B cell (primary cell): ENCODE measurements around the gene ORC2. TPM values are rescaled to one million over a fixed set of nuclear protein-coding genes. Genes with fewer than 3 reads are reported as not detected.

Source experiments
- ATAC-seq: fragments of 200-7000 bp; cut with Tn5 transposase; one replicate; pipeline ENCODE4 v1.10.0; 2021; ENCODE audit warnings: low read depth, mild to moderate bottlenecking, moderate number of reproducible peaks, moderate library complexity
- CTCF ChIA-PET: fragments of 350-600 bp; sonication (Branson Sonifier 250); formaldehyde crosslinking; loops from one replicate; lab custom pipeline; 2021; ENCODE audit warnings: antibody characterized with exemption, inconsistent platforms; lab: Charles Lee
- POLR2A ChIA-PET: fragments of 350-600 bp; sonication (Branson Sonifier 250); formaldehyde crosslinking; loops from one replicate; lab custom pipeline; 2021; ENCODE audit warnings: antibody characterized with exemption; lab: Charles Lee
- DNase-seq: peaks from one replicate; pipeline ENCODE4 v3.0.0; 2013
- H2AFZ ChIP-seq: 2 replicates; pipeline ENCODE4 v1.6.1; 2012; ENCODE audit warnings: mild to moderate bottlenecking, low read depth, low read length; ENCODE audit not compliant: insufficient read depth, poor library complexity, severe bottlenecking
- H3K27ac ChIP-seq, 2 donors: 1 replicate in 1 of 2; 2 replicates in 1 of 2; pipeline ENCODE4 v1.5.1; 2012 to 2013; ENCODE audit warnings: low read length in 2 of 2, mild to moderate bottlenecking in 2 of 2, moderate library complexity in 1 of 2
- H3K27me3 ChIP-seq, 4 experiments: fragments of 200-600 bp in 1 of 4; sonication (generic) in 1 of 4; replicated peaks in 1 of 4; 1 replicate in 2 of 4; 2 replicates in 2 of 4; pipeline versions ENCODE4 v1.6.1 to v1.7.0; 2013 to 2016; ENCODE audit warnings: low read length in 3 of 4, mild to moderate bottlenecking in 2 of 4, mixed read lengths in 1 of 4, moderate library complexity in 1 of 4; ENCODE audit not compliant: insufficient read depth in 4 of 4, control insufficient read depth in 3 of 4; ENCODE audit errors: control extremely low read depth in 1 of 4
- H3K36me3 ChIP-seq, 2 experiments: replicated peaks in 1 of 2; 1 replicate in 1 of 2; 2 replicates in 1 of 2; pipeline versions ENCODE4 v1.6.1 to v1.7.1; 2013; ENCODE audit warnings: low read length in 1 of 2; ENCODE audit not compliant: insufficient read depth in 2 of 2, control insufficient read depth in 1 of 2; ENCODE audit errors: control extremely low read depth in 1 of 2, extremely low read depth in 1 of 2
- H3K4me1 ChIP-seq, 2 donors: fragments of 200-600 bp in 1 of 2; sonication (generic) in 1 of 2; 1 replicate in 1 of 2; 2 replicates in 1 of 2; pipeline versions ENCODE4 v1.5.1 to v1.6.1; 2013 to 2017; ENCODE audit warnings: low read length in 2 of 2; ENCODE audit not compliant: control insufficient read depth in 2 of 2, insufficient read depth in 2 of 2
- H3K4me2 ChIP-seq: replicated peaks from 2 replicates; pipeline ENCODE3; 2012; ENCODE audit warnings: mild to moderate bottlenecking, low read depth, low read length; ENCODE audit not compliant: poor library complexity, severe bottlenecking
- H3K4me3 ChIP-seq, 5 experiments: fragments of 200-600 bp in 1 of 5; sonication (generic) in 1 of 5; 1 replicate in 3 of 5; 2 replicates in 2 of 5; pipeline versions ENCODE4 v1.5.1 to v1.7.0; 2011 to 2016; ENCODE audit warnings: low read length in 4 of 5, mild to moderate bottlenecking in 4 of 5, low read depth in 2 of 5, control low read depth in 1 of 5, moderate library complexity in 1 of 5; ENCODE audit not compliant: insufficient read depth in 1 of 5; ENCODE audit errors: control extremely low read depth in 1 of 5, extremely low read depth in 1 of 5
- H3K79me2 ChIP-seq: fragments of 200-600 bp; sonication (generic); one replicate; pipeline ENCODE4 v1.6.0; 2016; ENCODE audit warnings: low read length; ENCODE audit not compliant: control insufficient read depth, insufficient read depth
- H3K9ac ChIP-seq: fragments of 200-600 bp; sonication (generic); 2 replicates; pipeline ENCODE4 v1.6.1; 2017; ENCODE audit warnings: mild to moderate bottlenecking, low read length, moderate library complexity
- H3K9me3 ChIP-seq, 3 donors: one replicate each; pipeline versions ENCODE4 v1.6.1 to v1.7.1; 2013; ENCODE audit warnings: low read length in 2 of 3; ENCODE audit not compliant: control insufficient read depth in 2 of 3, insufficient read depth in 1 of 3; ENCODE audit errors: control extremely low read depth in 1 of 3
- H4K20me1 ChIP-seq: 2 replicates; pipeline ENCODE4 v1.6.0; 2012; ENCODE audit warnings: mild to moderate bottlenecking, low read length; ENCODE audit not compliant: insufficient read depth, control insufficient read depth, poor library complexity, severe bottlenecking
- H3K27ac Mint-ChIP-seq: one replicate; pipeline ENCODE4 v1.8.0; 2021; ENCODE audit warnings: mixed read lengths
- H3K27me3 Mint-ChIP-seq: one replicate; pipeline ENCODE4 v1.8.0; 2021; ENCODE audit warnings: mixed read lengths
- H3K4me1 Mint-ChIP-seq: one replicate; pipeline ENCODE4 v1.8.0; 2021; ENCODE audit warnings: mixed read lengths
- H3K4me3 Mint-ChIP-seq: one replicate; pipeline ENCODE4 v1.8.0; 2021; ENCODE audit warnings: mixed read lengths
- H3K9me3 Mint-ChIP-seq: one replicate; pipeline ENCODE4 v1.8.0; 2022; ENCODE audit warnings: mixed read lengths; ENCODE audit not compliant: insufficient read depth
- EZH2 ChIP-seq: IDR thresholded peaks from 2 replicates; pipeline ENCODE4 v1.6.1; 2012; ENCODE audit warnings: borderline replicate concordance, low read depth, mild to moderate bottlenecking, moderate library complexity, low read length; ENCODE audit not compliant: insufficient read depth, poor library complexity, severe bottlenecking
- WGBS: methylation state at CpG from one replicate; pipeline ENCODE4 v1.1.5; 2013; ENCODE audit warnings: missing lambda C conversion rate; ENCODE audit not compliant: insufficient coverage; 5-methylcytosine and 5-hydroxymethylcytosine counted together
- intact Hi-C: fragments of 100-400 bp; cut with micrococcal nuclease; formaldehyde crosslinking; loops from one replicate; pipeline ENCODE4 v1.10.0; 2022
- polyA plus RNA-seq: library from polyadenylated mRNA; depleted of rRNA; stranded (reverse); fragments of >200 nt; gene quantifications from 2 replicates; pipeline ENCODE4 v1.2.3, GENCODE V29; 2012
- total RNA-seq, 2 donors: library from RNA; stranded (reverse); fragments of 120-200 nt in 1 of 2; gene quantifications; 1 replicate in 1 of 2; 2 replicates in 1 of 2; pipeline versions ENCODE4 v1.2.3 to v1.2.4, GENCODE V29; 2013 to 2022
- TF ChIP-seq, protein P1 (sequence below): fragments of 200-600 bp; IDR thresholded peaks from one replicate; pipeline ENCODE4 v1.8.0; 2022; ENCODE audit warnings: antibody characterized with exemption, mild to moderate bottlenecking

ORC2 gene
- total and polyA plus RNA-seq, 2 donors (not counting 1 experiment from before 2014, with no cell fraction given) = 6.4 to 50.6 TPM

DNA sequence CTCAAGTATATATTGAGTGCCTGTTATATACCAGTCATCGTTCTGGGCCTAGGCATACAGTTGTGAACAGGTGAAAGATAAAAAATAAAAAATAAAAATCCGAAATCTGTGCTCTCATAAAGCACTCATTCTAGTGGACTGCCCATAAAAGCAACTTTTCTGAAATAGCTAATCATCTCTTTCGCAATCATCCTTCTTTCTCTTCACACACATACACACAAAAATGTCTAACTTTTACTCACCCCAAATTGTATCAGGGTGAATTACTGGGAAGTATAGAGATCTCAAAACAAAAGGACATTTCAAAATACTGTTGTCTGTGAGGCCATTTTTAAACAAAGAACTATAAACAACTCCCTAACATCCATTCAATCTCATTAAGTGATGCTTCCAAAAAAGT lies 29.6 kb upstream of the ORC2 start:
- ATAC-seq = no peak
- POLR2A ChIA-PET = no interaction called here
- Histone ChIP-seq H3K9ac (no peak overlapping the region), H4K20me1 (no peaks in the 10 kb centered on the region), H3K27me3 (no peaks in the 10 kb centered on the region), H3K27ac (no peak overlapping the region), H3K79me2 (no peaks in the 10 kb centered on the region), H2AFZ (no peak overlapping the region), H3K4me1 (no peaks in the 10 kb centered on the region), H3K4me3 (no peak overlapping the region), H3K9me3 (no peaks in the 10 kb centered on the region), H3K4me2 (no peak overlapping the region), H3K36me3 (peaks cover 10 to 46% of the 10 kb centered on the region in 2 experiments)
- H3K9me3 Mint-ChIP-seq = no peaks in the 10 kb centered on the region
- no peak overlapping the region for H3K4me3 Mint-ChIP-seq
- H3K27ac Mint-ChIP-seq = no peak overlapping the region
- DNase-seq = no peak
- H3K4me1 Mint-ChIP-seq = no peaks in the 10 kb centered on the region
- CTCF ChIA-PET = no interaction called here
- TF ChIP-seq, protein P1, sequence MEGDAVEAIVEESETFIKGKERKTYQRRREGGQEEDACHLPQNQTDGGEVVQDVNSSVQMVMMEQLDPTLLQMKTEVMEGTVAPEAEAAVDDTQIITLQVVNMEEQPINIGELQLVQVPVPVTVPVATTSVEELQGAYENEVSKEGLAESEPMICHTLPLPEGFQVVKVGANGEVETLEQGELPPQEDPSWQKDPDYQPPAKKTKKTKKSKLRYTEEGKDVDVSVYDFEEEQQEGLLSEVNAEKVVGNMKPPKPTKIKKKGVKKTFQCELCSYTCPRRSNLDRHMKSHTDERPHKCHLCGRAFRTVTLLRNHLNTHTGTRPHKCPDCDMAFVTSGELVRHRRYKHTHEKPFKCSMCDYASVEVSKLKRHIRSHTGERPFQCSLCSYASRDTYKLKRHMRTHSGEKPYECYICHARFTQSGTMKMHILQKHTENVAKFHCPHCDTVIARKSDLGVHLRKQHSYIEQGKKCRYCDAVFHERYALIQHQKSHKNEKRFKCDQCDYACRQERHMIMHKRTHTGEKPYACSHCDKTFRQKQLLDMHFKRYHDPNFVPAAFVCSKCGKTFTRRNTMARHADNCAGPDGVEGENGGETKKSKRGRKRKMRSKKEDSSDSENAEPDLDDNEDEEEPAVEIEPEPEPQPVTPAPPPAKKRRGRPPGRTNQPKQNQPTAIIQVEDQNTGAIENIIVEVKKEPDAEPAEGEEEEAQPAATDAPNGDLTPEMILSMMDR = no peak
- TF ChIP-seq EZH2 = no peak
- intact Hi-C loops = no loop called here
- 100% methylated on average over 1 of the region's 3 CpGs for WGBS
- no peaks in the 10 kb centered on the region for H3K27me3 Mint-ChIP-seq

- WGBS = 95% methylated on average over 4 of the region's 8 CpGs
- Histone ChIP-seq H2AFZ (no peak overlapping the region), H3K79me2 (no peaks in the 10 kb centered on the region), H3K27me3 (no peaks in the 10 kb centered on the region), H3K36me3 (peaks cover 10 to 50% of the 10 kb centered on the region in 2 experiments), H4K20me1 (no peaks in the 10 kb centered on the region), H3K27ac (no peak overlapping the region), H3K9ac (no peak overlapping the region), H3K9me3 (no peaks in the 10 kb centered on the region), H3K4me3 (no peak overlapping the region), H3K4me1 (no peaks in the 10 kb centered on the region), H3K4me2 (no peak overlapping the region)
- DNase-seq (no peak), ATAC-seq (no peak)
- ChIA-PET POLR2A (no interaction called here), CTCF (interaction anchor here (1.0 kb wide), 1 partner anchor 191 kb away, joined by 3 read pairs; no protein-coding TSS in a partner anchor)
- H3K27me3 Mint-ChIP-seq = no peaks in the 10 kb centered on the region
- H3K9me3 Mint-ChIP-seq = no peaks in the 10 kb centered on the region
- intact Hi-C loops = no loop called here
- H3K4me1 Mint-ChIP-seq = no peaks in the 10 kb centered on the region
- H3K4me3 Mint-ChIP-seq = no peak overlapping the region
- H3K27ac Mint-ChIP-seq = no peak overlapping the region
- TF ChIP-seq, protein P1 = no peak
- TF ChIP-seq EZH2 = no peak
Observed at GRCh38 chr2:200987137-200987536, 23.7 kb upstream of the ORC2 start.
